MCF 10A (cell line): ENCODE data around the gene ELOVL7. TPM values are rescaled to one million over a fixed set of nuclear protein-coding genes. Genes with fewer than 3 reads are reported as not detected.

Experiments used
- BruUV-seq: library from RNA; stranded (reverse); fragments of 400-500 nt; replicated peaks from 2 replicates; lab custom pipeline; 2021; lab: Mats Ljungman, UMichigan
- CTCF ChIA-PET: fragments of 300-600 bp; sonication (Branson Sonifier 250); formaldehyde crosslinking; extraction: SDS; loops from one replicate; lab custom pipeline; 2021; ENCODE audit warnings: antibody characterized with exemption, inconsistent platforms; lab: Yijun Ruan, JAX
- POLR2A ChIA-PET: fragments of 300-600, 350-650 bp; sonication (Branson Sonifier 250); formaldehyde crosslinking; extraction: SDS; loops from one replicate; lab custom pipeline; 2020; ENCODE audit warnings: antibody characterized with exemption, inconsistent platforms; lab: Yijun Ruan, JAX
- DNase-seq: peaks from one replicate; pipeline ENCODE4 v3.0.0-alpha.2; 2018; ENCODE audit not compliant: unreplicated experiment
- H3K27ac Mint-ChIP-seq: one replicate; pipeline ENCODE4 v1.8.0; 2022; ENCODE audit warnings: mild to moderate bottlenecking, low read depth, mixed read lengths; ENCODE audit not compliant: unreplicated experiment
- H3K27me3 Mint-ChIP-seq: one replicate; pipeline ENCODE4 v1.8.0; 2022; ENCODE audit warnings: mixed read lengths; ENCODE audit not compliant: insufficient read depth, unreplicated experiment
- H3K36me3 Mint-ChIP-seq: one replicate; pipeline ENCODE4 v1.8.0; 2022; ENCODE audit warnings: mild to moderate bottlenecking, moderate library complexity, mixed read lengths; ENCODE audit not compliant: insufficient read depth, unreplicated experiment
- H3K4me1 Mint-ChIP-seq: one replicate; pipeline ENCODE4 v1.8.0; 2022; ENCODE audit warnings: mixed read lengths; ENCODE audit not compliant: insufficient read depth, unreplicated experiment
- H3K4me3 Mint-ChIP-seq: one replicate; pipeline ENCODE4 v1.8.0; 2022; ENCODE audit warnings: mild to moderate bottlenecking, moderate library complexity, mixed read lengths; ENCODE audit not compliant: unreplicated experiment
- H3K9me3 Mint-ChIP-seq: one replicate; pipeline ENCODE4 v1.8.0; 2022; ENCODE audit warnings: mixed read lengths; ENCODE audit not compliant: unreplicated experiment
- intact Hi-C: fragments of 100-400 bp; cut with micrococcal nuclease; formaldehyde crosslinking; loops from 2 replicates; pipeline ENCODE4 v1.14.1; 2022
- total RNA-seq: library from RNA; stranded (reverse); gene quantifications from 2 replicates; pipeline ENCODE4 v1.2.3, GENCODE V29; 2022
- TF ChIP-seq, protein P1 (sequence below): fragments of 200-600 bp; IDR thresholded peaks from one replicate; pipeline ENCODE4 v1.8.0; 2022; ENCODE audit warnings: antibody characterized with exemption, mild to moderate bottlenecking; ENCODE audit not compliant: unreplicated experiment

The ELOVL7 gene
- total RNA-seq, 1 experiment from 2014 or later, result 10.3 TPM

DNA sequence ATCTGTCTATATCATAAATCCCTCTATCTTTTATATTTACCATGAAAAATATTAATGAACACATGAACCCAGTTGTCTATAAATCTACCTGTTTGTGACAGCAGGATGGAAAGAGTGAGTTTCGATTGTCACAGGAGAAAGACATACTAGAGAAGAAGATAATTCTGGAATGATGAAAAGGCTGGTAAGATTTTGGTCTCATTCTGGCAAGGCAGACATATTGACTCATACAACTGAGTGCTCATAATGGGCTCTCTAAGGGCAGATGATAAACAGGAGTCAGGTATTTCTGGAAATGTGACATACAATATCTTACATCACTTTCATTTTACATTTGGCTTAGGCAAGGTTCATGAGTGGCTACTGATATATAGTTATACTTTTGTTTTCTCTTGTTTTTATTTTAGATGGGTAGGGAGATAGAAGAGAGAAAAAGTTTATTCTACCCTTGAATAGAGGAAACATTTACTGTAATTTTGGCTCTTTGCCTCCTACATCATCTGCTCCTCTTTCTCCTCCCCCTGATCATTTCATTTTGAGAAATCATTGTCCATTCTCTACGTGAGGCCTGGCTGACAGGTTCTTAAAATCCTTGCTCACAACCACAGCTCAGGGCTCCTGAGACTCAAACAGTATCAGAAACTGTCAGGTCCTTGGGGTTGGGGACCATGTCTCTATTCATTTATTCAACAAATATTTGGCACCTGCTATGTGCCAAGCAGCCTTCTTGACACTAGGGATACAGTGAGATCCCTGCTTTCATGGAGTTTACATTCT lies 14.4 kb downstream of the ELOVL7 start:
- intact Hi-C loops, result no loop called here
- H3K27me3 Mint-ChIP-seq, result no peaks in the 10 kb centered on the region
- no peaks in the 10 kb centered on the region for H3K9me3 Mint-ChIP-seq
- H3K4me3 Mint-ChIP-seq, result no peak overlapping the region
- H3K4me1 Mint-ChIP-seq, result peaks cover 12% of the 10 kb centered on the region
- peak overlapping the region; percentile 50 for H3K27ac Mint-ChIP-seq
- CTCF ChIA-PET, result interaction anchor here (0.7 to 0.8 kb wide), 2 partner anchors 15 to 30 kb away, joined by 3 to 6 read pairs; no protein-coding TSS in a partner anchor
- TF ChIP-seq, protein P1, sequence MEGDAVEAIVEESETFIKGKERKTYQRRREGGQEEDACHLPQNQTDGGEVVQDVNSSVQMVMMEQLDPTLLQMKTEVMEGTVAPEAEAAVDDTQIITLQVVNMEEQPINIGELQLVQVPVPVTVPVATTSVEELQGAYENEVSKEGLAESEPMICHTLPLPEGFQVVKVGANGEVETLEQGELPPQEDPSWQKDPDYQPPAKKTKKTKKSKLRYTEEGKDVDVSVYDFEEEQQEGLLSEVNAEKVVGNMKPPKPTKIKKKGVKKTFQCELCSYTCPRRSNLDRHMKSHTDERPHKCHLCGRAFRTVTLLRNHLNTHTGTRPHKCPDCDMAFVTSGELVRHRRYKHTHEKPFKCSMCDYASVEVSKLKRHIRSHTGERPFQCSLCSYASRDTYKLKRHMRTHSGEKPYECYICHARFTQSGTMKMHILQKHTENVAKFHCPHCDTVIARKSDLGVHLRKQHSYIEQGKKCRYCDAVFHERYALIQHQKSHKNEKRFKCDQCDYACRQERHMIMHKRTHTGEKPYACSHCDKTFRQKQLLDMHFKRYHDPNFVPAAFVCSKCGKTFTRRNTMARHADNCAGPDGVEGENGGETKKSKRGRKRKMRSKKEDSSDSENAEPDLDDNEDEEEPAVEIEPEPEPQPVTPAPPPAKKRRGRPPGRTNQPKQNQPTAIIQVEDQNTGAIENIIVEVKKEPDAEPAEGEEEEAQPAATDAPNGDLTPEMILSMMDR, result no peak
- no peaks in the 10 kb centered on the region for H3K36me3 Mint-ChIP-seq
- DNase-seq, result no peak
- POLR2A ChIA-PET, result interaction anchor here (2.2 kb wide), 1 partner anchor 13 kb away, joined by 7 read pairs; no protein-coding TSS in a partner anchor
- no TSS peak for BruUV-seq

DNA sequence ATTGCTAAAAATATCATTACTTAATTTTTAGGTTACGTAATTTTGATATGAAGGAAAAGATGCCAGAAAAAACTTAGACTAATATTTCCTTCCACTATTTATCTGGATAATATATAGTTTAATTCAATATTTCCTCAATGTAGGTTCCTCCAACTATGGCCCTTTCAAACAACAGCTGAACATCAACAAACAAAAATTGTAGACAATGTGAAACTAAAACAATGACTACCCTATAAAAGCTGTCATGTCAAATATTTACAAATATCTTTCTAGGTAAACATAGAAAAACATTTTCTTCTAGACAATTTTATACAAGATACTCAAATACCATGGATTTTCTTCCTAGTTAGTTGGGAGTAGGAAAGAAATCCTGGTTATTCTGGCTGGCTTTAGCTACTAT lies 16.9 kb downstream of the ELOVL7 start:
- Mint-ChIP-seq H3K4me3 (no peak overlapping the region), H3K27ac (no peak overlapping the region), H3K36me3 (no peaks in the 10 kb centered on the region), H3K4me1 (peaks cover 12% of the 10 kb centered on the region), H3K27me3 (no peaks in the 10 kb centered on the region), H3K9me3 (no peaks in the 10 kb centered on the region)
- POLR2A ChIA-PET, result interaction anchor here (0.8 kb wide), 1 partner anchor 9 kb away, joined by 4 read pairs; no protein-coding TSS in a partner anchor
- no TSS peak for BruUV-seq
- DNase-seq, result no peak
- intact Hi-C loops, result no loop called here
- CTCF ChIA-PET, result interaction anchor here (0.6 kb wide), 1 partner anchor 117 kb away, joined by 3 read pairs; no protein-coding TSS in a partner anchor
- TF ChIP-seq, protein P1, result no peak

DNA sequence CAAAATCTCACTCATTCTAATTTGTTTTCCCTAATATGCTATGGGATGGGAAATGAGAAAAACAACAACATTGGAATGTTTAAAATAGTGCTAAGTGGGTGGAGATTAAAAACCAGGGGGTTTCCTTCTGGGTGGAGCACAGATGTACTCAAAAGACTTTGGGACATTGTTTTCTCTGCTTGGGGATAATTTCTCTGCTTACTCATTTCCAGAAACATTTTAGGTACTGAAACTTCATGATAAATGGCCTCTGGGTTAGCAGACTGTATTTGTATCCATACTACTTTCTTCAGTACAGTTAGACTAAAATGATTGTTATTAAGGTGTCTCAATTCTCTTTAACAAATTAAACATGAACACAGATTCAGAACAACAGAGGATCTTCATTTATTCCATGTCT lies 17.4 kb downstream of the ELOVL7 start:
- Mint-ChIP-seq H3K27ac (no peak overlapping the region), H3K9me3 (no peaks in the 10 kb centered on the region), H3K4me3 (no peak overlapping the region), H3K27me3 (no peaks in the 10 kb centered on the region), H3K4me1 (peaks cover 12% of the 10 kb centered on the region), H3K36me3 (no peaks in the 10 kb centered on the region)
- no TSS peak for BruUV-seq
- intact Hi-C loops, result no loop called here
- ChIA-PET CTCF (no interaction called here), POLR2A (interaction anchor here (0.8 kb wide), 1 partner anchor 8 kb away, joined by 4 read pairs; no protein-coding TSS in a partner anchor)
- TF ChIP-seq, protein P1, result no peak
- no peak for DNase-seq

DNA sequence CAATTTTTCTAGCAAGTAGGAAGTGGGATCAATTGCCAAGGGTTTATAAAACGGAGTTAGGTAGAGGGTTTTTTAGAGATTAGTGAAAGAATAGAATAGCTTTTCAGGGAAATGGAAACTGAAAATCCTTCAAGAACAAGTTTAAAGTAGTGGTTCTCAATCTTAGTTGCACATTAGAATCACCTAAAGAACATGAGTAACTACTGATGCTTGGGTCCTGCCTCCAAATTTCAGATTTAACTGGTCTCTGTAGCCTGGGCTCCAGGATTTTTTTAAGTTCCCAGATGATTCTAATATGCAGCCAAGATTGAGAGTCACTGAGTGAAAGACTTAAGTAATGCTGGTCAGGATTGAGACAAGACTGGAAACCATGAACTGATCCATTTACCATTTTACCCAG lies 20.5 kb downstream of the ELOVL7 start:
- DNase-seq, result no peak
- no TSS peak for BruUV-seq
- ChIA-PET CTCF (no interaction called here), POLR2A (no interaction called here)
- H3K9me3 Mint-ChIP-seq, result no peaks in the 10 kb centered on the region
- no peaks in the 10 kb centered on the region for H3K36me3 Mint-ChIP-seq
- H3K27ac Mint-ChIP-seq, result no peak overlapping the region
- H3K27me3 Mint-ChIP-seq, result no peaks in the 10 kb centered on the region
- H3K4me3 Mint-ChIP-seq, result no peak overlapping the region
- TF ChIP-seq, protein P1, result no peak
- H3K4me1 Mint-ChIP-seq, result no peaks in the 10 kb centered on the region
- intact Hi-C loops, result no loop called here
